LNCAP (cell line): ENCODE data around the gene RXRA.

Experiments
- TF ChIP-seq, protein P1 (sequence below): fragments of 450-650 bp; IDR thresholded peaks from 2 replicates; pipeline ENCODE4 v1.5.1; 2017; ENCODE audit warnings: mild to moderate bottlenecking

Gene RXRA

DNA sequence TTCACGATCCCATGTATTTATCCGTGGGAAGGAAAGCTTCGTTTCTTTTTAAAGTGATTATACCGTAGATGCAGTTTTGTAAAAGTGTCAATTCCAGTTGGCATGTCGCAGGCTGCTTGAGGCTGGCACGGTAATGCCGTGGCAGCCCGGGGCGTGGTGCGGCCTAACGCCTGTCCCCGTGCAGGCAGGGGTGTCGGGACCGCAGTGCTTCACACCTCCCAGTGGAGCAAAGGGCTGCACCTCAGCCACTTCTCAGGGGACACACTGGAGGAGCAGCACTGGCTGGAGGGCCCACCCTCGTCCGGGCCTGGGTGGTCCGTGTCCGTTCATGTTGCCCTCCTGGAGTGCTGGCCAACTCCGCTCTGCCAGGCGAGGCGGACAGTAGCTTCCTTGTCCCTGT lies 103.2 kb downstream of the RXRA start:
- TF ChIP-seq, protein P1, sequence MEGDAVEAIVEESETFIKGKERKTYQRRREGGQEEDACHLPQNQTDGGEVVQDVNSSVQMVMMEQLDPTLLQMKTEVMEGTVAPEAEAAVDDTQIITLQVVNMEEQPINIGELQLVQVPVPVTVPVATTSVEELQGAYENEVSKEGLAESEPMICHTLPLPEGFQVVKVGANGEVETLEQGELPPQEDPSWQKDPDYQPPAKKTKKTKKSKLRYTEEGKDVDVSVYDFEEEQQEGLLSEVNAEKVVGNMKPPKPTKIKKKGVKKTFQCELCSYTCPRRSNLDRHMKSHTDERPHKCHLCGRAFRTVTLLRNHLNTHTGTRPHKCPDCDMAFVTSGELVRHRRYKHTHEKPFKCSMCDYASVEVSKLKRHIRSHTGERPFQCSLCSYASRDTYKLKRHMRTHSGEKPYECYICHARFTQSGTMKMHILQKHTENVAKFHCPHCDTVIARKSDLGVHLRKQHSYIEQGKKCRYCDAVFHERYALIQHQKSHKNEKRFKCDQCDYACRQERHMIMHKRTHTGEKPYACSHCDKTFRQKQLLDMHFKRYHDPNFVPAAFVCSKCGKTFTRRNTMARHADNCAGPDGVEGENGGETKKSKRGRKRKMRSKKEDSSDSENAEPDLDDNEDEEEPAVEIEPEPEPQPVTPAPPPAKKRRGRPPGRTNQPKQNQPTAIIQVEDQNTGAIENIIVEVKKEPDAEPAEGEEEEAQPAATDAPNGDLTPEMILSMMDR, result no peak

DNA sequence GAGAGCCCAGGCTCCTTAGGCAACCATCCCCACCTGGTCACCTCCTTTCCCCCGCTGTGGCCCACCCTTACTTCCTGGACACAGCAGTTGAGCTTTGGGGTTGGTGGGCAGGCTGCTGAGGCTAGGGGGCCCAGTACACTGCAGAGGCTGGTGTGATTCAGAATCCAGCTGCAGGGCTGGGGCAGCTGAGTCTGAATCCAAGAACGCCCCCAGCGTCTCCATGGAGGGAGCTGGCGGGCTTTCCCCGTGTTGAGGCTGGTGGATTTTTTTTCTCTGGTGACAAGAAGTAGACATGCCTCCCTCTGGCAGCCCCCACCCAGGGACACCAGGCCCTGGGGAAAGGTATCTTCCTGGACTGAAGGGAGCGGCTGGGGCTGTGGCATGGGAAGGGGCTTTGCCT lies 104.8 kb downstream of the RXRA start:
- TF ChIP-seq, protein P1, result no peak

DNA sequence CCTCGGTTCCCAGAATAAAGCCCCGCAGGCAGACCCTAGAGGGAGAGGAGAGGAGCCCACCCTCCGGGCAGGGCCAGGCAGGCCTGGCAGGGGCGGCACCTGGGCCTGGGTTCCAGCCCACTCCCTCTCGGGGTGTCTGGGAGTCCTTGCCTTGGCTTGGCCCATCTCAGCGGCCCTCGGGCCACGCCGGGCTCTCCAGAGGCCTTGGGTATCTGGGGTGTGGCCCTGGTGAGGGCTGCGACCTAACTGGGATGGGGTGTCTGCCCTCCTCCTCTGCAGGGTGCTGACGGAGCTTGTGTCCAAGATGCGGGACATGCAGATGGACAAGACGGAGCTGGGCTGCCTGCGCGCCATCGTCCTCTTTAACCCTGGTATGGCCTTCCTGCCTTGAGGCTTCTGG lies 105.4 kb downstream of the RXRA start:
- TF ChIP-seq, protein P1, result no peak

DNA sequence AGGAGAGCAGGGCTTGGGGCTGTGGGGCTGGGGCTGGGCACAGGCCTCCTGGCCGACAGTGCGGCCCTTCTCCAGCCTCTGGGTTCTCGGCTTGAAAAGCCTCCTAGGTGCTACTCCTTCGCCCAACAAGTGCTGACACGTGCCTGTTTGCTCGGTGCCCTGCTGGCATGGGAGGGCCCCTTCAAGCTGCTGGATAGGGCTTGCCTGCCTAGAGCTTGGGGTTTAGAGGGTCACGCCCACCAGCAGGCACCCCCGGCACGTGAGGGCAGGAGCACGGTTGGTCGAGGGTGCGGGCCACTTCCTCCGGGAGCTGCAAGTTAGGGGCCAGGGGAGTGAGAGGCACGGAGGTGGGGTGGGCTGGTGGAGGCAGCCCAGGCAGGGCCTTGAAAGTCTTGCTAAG lies 106.2 kb downstream of the RXRA start:
- TF ChIP-seq, protein P1, result no peak

DNA sequence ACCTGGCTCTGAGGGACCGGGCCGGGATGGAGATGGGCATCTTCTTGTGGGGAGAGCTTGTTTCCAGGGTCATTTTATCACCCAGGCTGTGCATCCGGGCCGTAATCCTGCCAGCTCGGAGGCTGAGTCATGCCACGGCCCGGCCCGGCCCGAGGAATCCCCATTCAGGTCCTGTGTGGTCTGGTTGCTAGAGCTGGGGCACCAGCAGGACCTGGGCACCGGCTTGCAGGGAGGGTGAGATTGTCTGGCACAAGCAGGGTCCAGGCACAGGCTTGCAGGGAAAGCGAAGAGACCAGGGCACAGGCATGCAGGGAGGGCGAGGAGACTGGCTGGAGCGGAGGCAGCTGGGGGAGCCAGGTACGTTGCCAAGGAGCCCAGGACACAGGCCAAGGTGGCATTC lies 106.8 kb downstream of the RXRA start:
- TF ChIP-seq, protein P1, result no peak

DNA sequence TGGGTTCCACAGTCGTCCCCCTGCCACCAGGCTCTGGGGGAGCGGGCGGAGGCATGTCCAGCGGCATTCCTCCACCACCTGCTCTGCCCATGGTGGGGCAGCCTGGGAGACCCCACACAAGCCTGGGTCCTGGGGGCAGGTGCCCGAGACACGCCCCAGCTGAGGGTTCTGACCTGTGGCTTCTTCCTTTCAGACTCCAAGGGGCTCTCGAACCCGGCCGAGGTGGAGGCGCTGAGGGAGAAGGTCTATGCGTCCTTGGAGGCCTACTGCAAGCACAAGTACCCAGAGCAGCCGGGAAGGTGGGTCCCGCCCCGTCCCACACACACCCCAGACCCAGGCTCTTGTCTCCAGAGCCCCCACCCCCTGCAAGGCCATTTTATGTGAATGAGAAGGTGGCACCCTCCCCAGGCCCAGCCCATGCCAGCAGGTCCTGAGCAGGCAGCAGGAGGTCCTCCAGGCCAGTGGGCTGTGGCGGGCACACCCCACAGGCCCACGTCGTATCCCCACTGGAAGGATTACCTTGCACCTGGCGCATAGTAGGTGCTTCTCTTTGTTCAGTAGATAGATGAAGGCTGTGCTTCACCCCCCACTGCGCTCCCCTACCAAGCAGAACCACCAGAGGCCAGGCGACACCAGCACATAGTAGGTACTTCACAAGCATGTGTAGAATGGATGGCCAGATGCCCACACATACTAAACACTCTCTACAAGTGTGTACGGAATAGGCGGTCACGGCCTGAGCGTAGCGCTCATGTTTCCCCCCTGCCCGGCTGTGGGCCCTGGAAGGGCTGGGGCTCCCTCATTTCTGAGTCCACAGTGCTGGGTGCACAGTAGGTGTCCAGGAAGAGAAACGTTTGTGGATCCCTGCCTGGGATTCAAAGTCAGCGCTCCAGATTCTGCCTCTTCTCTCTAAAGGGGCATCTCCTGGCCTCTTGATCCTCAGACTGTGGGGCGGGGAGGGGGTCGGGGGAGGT lies 107.9 kb downstream of the RXRA start:
- TF ChIP-seq, protein P1, result no peak

DNA sequence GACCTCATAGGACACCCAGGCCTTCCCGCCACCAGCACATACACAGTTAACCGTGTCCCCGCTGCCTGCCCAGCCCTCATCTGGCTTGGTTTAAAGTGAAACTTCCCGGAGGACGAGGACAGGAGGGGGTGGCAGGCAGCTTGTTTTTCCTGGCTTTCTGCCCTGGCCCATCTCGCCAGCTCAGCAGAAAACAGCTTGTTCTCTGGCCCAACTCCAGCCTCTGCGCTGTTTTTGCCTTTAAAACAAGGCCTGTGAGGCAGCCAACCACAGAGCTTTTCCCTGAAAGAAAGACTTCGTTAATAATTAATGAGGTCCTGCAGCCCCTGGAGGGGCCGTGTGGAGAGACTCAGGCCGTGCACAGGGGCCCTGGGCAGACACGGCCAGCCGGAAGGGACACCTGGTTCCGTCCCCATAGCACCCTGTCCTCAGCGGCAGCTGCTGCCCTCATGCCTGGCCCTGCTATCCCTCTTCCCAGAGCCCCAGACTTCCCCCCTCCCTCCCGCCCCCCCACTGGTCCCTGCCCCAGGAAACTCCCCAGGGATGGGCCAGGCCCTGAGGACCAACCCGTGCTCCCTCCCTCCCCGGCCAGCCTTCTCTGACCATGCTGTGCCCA lies 108.7 kb downstream of the RXRA start:
- TF ChIP-seq, protein P1, result no peak
